ENCODE measurements around the gene UQCRFS1.

DNA sequence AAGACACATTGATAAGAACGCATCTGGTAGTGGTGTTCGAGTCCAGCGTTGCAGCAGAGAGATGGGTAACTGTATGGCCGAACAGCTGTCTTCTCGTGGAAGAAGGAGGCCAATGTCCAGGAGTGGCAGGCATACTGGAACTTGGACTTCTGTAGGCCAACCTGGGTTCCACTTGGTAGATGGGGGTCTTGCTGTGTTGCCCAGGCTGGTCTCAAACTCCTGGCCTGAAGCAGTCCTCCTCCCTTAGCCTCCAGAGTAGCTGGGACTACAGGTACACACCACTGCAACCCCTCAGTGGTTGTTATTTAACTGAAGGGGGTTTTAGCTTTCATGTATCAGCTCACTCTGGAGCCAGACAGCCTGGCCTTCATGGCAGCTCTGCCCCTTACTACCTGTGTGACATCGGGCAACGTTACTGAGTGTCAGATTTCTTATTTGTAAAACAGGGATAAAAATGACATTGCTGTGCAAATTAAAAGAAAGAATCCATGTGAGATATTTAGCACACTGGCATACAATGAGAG, 2.4 kb upstream of the UQCRFS1 start:
- no peak for TF ChIP-seq EZH2 (IDR thresholded peaks at IDR 0.05; ENCODE audit: low read depth)
- TF ChIP-seq, protein P1, sequence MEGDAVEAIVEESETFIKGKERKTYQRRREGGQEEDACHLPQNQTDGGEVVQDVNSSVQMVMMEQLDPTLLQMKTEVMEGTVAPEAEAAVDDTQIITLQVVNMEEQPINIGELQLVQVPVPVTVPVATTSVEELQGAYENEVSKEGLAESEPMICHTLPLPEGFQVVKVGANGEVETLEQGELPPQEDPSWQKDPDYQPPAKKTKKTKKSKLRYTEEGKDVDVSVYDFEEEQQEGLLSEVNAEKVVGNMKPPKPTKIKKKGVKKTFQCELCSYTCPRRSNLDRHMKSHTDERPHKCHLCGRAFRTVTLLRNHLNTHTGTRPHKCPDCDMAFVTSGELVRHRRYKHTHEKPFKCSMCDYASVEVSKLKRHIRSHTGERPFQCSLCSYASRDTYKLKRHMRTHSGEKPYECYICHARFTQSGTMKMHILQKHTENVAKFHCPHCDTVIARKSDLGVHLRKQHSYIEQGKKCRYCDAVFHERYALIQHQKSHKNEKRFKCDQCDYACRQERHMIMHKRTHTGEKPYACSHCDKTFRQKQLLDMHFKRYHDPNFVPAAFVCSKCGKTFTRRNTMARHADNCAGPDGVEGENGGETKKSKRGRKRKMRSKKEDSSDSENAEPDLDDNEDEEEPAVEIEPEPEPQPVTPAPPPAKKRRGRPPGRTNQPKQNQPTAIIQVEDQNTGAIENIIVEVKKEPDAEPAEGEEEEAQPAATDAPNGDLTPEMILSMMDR (conservative IDR thresholded peaks at IDR 0.05), result no peak

Measured in PC-9 (cell line).